ENCODE measurements around the gene EFR3B. TPM values are rescaled to one million over a fixed set of nuclear protein-coding genes. Genes with fewer than 3 reads are reported as not detected.

Gene EFR3B
- polyA plus RNA-seq, 1 of the 3 experiments (the other 2 are of a cell fraction), result 1.5 TPM

DNA sequence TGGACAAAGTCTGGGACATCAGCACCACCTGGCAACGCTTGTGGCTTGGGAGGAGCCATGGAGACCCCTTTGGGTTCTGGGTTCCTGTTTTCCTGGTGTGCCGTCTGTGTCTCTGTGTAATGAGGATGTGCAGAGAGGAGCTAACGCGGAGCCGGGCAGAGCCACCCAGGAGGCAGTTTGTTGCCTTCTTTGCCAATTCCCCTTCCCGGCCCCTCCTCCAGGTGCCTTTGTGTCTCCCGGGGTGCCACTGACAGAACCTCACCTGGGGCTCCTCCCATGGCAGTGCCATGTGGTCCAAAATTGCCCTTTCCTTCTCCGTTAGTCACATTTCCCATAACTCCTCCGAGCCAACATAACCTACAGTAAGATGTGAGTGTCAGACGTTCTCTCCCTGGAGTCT, 113.5 kb downstream of the EFR3B start:
- Histone ChIP-seq H3K79me2 (ENCODE audit: insufficient read depth) (no peaks in the 10 kb centered on the region), H3F3A (replicated peaks; ENCODE audit: insufficient read depth) (no peaks in the 10 kb centered on the region), H4K20me1 (ENCODE audit: insufficient read depth) (no peaks in the 10 kb centered on the region), H3K9ac (no peak overlapping the region), H3K9me3 (no peaks in the 10 kb centered on the region), H3K36me3 (replicated peaks in 1 of 2; ENCODE audit: control insufficient read depth in 1 of 2, insufficient read depth in 2 of 2, low read length in 1 of 2) (no peaks in the 10 kb centered on the region), H3K4me1 (ENCODE audit: control insufficient read depth in 1 of 2, insufficient read depth in 2 of 2, low read depth in 1 of 2, low read length in 1 of 2) (peaks cover 0 to 9% of the 10 kb centered on the region in 2 experiments; a peak in 1 of 4 replicates), H2AFZ (ENCODE audit: low read depth) (no peak overlapping the region), H3K4me3 (ENCODE audit: low read depth in 2 of 2, low read length in 1 of 2) (no peak overlapping the region), H3K27ac (ENCODE audit: low read depth in 2 of 2, low read length in 1 of 2) (no peak overlapping the region), H3K9me2 (no peaks in the 10 kb centered on the region), H3K4me2 (no peak overlapping the region), H3K27me3 (ENCODE audit: insufficient read depth) (no peaks in the 10 kb centered on the region)
- TF ChIP-seq EZH2phosphoT487 (IDR thresholded peaks at IDR 0.05; ENCODE audit: borderline replicate concordance, low read depth) (no peak), RXRA (IDR thresholded peaks at IDR 0.05; ENCODE audit: borderline replicate concordance, low read depth) (no peak), MEF2A (IDR thresholded peaks at IDR 0.05; ENCODE audit: borderline replicate concordance, low read depth) (no peak), SIN3A (IDR thresholded peaks at IDR 0.05; ENCODE audit: borderline replicate concordance, low read depth, low read length) (no peak), SMC3 (IDR thresholded peaks at IDR 0.05; ENCODE audit: low read depth, low read length) (no peak), NRF1 (IDR thresholded peaks at IDR 0.05; ENCODE audit: low read depth, low read length) (no peak), FOSL2 (IDR thresholded peaks at IDR 0.05; ENCODE audit: borderline replicate concordance, low read depth) (no peak), CHD2 (IDR thresholded peaks at IDR 0.05; ENCODE audit: low read length, partially characterized antibody) (no peak), EP300 (IDR thresholded peaks at IDR 0.05; ENCODE audit: borderline replicate concordance in 1 of 2, low read depth in 1 of 2, low read length in 1 of 2) (no peak), IRF3 (IDR thresholded peaks at IDR 0.05; ENCODE audit: low read depth, low read length) (no peak)
- TF ChIP-seq, protein P1, sequence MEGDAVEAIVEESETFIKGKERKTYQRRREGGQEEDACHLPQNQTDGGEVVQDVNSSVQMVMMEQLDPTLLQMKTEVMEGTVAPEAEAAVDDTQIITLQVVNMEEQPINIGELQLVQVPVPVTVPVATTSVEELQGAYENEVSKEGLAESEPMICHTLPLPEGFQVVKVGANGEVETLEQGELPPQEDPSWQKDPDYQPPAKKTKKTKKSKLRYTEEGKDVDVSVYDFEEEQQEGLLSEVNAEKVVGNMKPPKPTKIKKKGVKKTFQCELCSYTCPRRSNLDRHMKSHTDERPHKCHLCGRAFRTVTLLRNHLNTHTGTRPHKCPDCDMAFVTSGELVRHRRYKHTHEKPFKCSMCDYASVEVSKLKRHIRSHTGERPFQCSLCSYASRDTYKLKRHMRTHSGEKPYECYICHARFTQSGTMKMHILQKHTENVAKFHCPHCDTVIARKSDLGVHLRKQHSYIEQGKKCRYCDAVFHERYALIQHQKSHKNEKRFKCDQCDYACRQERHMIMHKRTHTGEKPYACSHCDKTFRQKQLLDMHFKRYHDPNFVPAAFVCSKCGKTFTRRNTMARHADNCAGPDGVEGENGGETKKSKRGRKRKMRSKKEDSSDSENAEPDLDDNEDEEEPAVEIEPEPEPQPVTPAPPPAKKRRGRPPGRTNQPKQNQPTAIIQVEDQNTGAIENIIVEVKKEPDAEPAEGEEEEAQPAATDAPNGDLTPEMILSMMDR (IDR thresholded peaks at IDR 0.05), result no peak
- ChIA-PET POLR2A (no interaction called here), CTCF (interaction anchor here (1.2 to 2.2 kb wide), 3 partner anchors 26 to 180 kb away, joined by 7 to 14 read pairs (median 7); no protein-coding TSS in a partner anchor)
- 83% methylated on average over 10 of the region's 10 CpGs for WGBS (ENCODE audit: low lambda C conversion rate)
- DNase-seq, result no peak

DNA sequence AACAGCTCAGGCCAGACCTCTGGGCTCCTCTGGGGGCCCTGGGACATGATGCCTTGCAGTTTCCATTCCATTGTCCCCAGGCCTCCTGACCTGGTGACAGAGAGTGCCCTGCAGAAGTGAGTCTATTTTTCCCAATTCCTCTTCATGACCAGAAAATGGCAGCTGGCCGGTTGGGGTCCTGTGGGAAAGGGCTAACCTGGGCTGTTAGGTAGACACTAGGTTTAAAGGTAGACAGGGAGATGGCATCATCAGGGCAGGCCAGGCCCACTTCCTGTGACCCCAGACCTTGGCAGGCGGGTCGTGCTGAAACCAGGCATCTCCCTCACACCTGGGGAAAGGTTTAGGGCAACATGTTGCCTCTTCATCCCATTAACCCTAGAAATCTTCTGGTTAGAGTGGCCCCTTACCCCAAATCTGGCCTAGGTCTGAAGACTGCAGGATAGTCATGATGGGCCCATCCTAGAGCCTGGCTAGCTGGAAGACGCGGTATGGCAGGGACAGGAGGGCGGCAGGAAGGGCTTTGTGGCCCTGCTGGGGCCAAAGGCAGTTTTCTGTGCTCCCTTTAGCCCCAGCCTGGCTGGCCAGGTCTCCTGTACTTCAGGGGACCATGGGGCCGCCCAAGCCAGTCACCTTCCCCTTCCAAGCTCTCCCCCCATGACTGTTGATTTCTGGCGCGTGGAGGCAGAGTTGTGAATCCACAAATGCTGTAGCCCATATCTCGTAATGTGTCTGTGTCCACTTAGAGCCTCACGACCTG, 116.4 kb downstream of the EFR3B start:
- ChIA-PET CTCF (interaction anchor here (1.4 to 2.3 kb wide), 2 partner anchors 39 to 183 kb away, joined by 7 to 13 read pairs; no protein-coding TSS in a partner anchor), POLR2A (no interaction called here)
- DNase-seq, result no peak

More for the DNA sequence above, 116.4 kb downstream of the EFR3B start:
- no peak overlapping the region for H3K4me3 ChIP-seq (ENCODE audit: low read depth in 2 of 2, low read length in 1 of 2)
- H3F3A ChIP-seq (replicated peaks; ENCODE audit: insufficient read depth), result no peaks in the 10 kb centered on the region
- TF ChIP-seq ELF1 (IDR thresholded peaks at IDR 0.05) (no peak), NRF1 (IDR thresholded peaks at IDR 0.05; ENCODE audit: low read depth, low read length) (no peak), SMC3 (IDR thresholded peaks at IDR 0.05; ENCODE audit: low read depth, low read length) (no peak), TAF1 (IDR thresholded peaks at IDR 0.05; ENCODE audit: borderline replicate concordance, low read depth, low read length) (no peak), POLR2AphosphoS5 (IDR thresholded peaks at IDR 0.05; ENCODE audit: low read depth, low read length) (no peak), JUND (IDR thresholded peaks at IDR 0.05) (no peak), IRF3 (IDR thresholded peaks at IDR 0.05; ENCODE audit: low read depth, low read length) (no peak), MAX (IDR thresholded peaks at IDR 0.05; ENCODE audit: low read depth) (no peak), FOSL2 (IDR thresholded peaks at IDR 0.05; ENCODE audit: borderline replicate concordance, low read depth) (no peak), SIN3A (IDR thresholded peaks at IDR 0.05; ENCODE audit: borderline replicate concordance, low read depth, low read length) (no peak)
- TF ChIP-seq, protein P1 (IDR thresholded peaks at IDR 0.05), result no peak
- no peak overlapping the region for H3K27ac ChIP-seq (ENCODE audit: low read depth in 2 of 2, low read length in 1 of 2)
- no peaks in the 10 kb centered on the region for H4K20me1 ChIP-seq (ENCODE audit: insufficient read depth)
- H3K27me3 ChIP-seq (ENCODE audit: insufficient read depth), result peaks cover 3% of the 10 kb centered on the region; the same call in 1 of the 2 replicates
- no peaks in the 10 kb centered on the region for H3K79me2 ChIP-seq (ENCODE audit: insufficient read depth)
- 88% methylated on average over 8 of the region's 11 CpGs for WGBS (ENCODE audit: low lambda C conversion rate)
- no peaks in the 10 kb centered on the region for H3K9me2 ChIP-seq
- no peak overlapping the region for H3K4me2 ChIP-seq
- no peak overlapping the region for H2AFZ ChIP-seq (ENCODE audit: low read depth)
- H3K9ac ChIP-seq, result no peak overlapping the region
- peaks cover 0 to 12% of the 10 kb centered on the region in 2 experiments; a peak in 1 of 4 replicates for H3K4me1 ChIP-seq (ENCODE audit: control insufficient read depth in 1 of 2, insufficient read depth in 2 of 2, low read depth in 1 of 2, low read length in 1 of 2)
- no peaks in the 10 kb centered on the region for H3K9me3 ChIP-seq
- H3K36me3 ChIP-seq (replicated peaks in 1 of 2; ENCODE audit: control insufficient read depth in 1 of 2, insufficient read depth in 2 of 2, low read length in 1 of 2), result no peaks in the 10 kb centered on the region

All from SK-N-SH (cell line).